Endothelial cell of umbilical vein (primary cell): ENCODE results near the gene UBE2D3. TPM values are rescaled to one million over a fixed set of nuclear protein-coding genes. Genes with fewer than 3 reads are reported as not detected.

ENCODE experiments used
- BruUV-seq: library from RNA; stranded (reverse); fragments of 400-500 nt; replicated peaks from 2 replicates; lab custom pipeline; 2021; lab: Mats Ljungman, UMichigan
- CTCF ChIA-PET: fragments of 300-600, 350-600 bp; sonication (Branson Sonifier 250); formaldehyde crosslinking; loops from one replicate; lab custom pipeline; 2021; ENCODE audit warnings: antibody characterized with exemption, inconsistent platforms; lab: Charles Lee
- POLR2A ChIA-PET: fragments of 300-600, 350-600 bp; sonication (Branson Sonifier 250); formaldehyde crosslinking; loops from one replicate; lab custom pipeline; 2021; ENCODE audit warnings: antibody characterized with exemption, inconsistent platforms; lab: Charles Lee
- DNase-seq: peaks from one replicate; pipeline ENCODE4 v3.0.0-alpha.2; 2011; ENCODE audit warnings: low read depth, low spot score
- FAIRE-seq: peaks from 2 replicates; lab custom pipeline; 2011; peaks lifted over from hg19 to GRCh38; lab: Jason Lieb, UNC
- H2AFZ ChIP-seq: 2 replicates; pipeline ENCODE4 v1.6.0; 2012; ENCODE audit warnings: low read depth, low read length, control low read depth, inconsistent platforms
- H3K27ac ChIP-seq: 2 replicates; pipeline ENCODE4 v1.5.1; 2011; ENCODE audit warnings: low read depth, mild to moderate bottlenecking, control low read depth, low read length, moderate library complexity; ENCODE audit not compliant: insufficient read depth
- H3K27me3 ChIP-seq, 2 experiments: 2 replicates each; pipeline versions ENCODE4 v1.6.0 to v1.6.1; 2011; ENCODE audit warnings: low read length in 2 of 2, mixed read lengths in 1 of 2; ENCODE audit not compliant: control insufficient read depth in 2 of 2, insufficient read depth in 2 of 2
- H3K36me3 ChIP-seq, 2 experiments: 2 replicates in 1 of 2; 3 replicates in 1 of 2; pipeline ENCODE4 v1.5.1; 2011; ENCODE audit warnings: low read length in 2 of 2, mild to moderate bottlenecking in 1 of 2, moderate library complexity in 1 of 2; ENCODE audit not compliant: control insufficient read depth in 2 of 2, insufficient read depth in 2 of 2; ENCODE audit errors: extremely low read depth in 1 of 2
- H3K4me1 ChIP-seq: 3 replicates; pipeline ENCODE4 v1.5.1; 2011; ENCODE audit warnings: mild to moderate bottlenecking, low read length; ENCODE audit not compliant: control insufficient read depth, insufficient read depth; ENCODE audit errors: extremely low read depth
- H3K4me2 ChIP-seq: 2 replicates; pipeline ENCODE4 v1.6.1; 2011; ENCODE audit warnings: low read length, control low read depth, mixed read lengths; ENCODE audit not compliant: insufficient read depth
- H3K4me3 ChIP-seq, 3 experiments: fragments of 200-600 bp in 1 of 3; sonication (generic), shearing (Covaris generic) in 1 of 3; replicated peaks in 1 of 3; 2 replicates each; pipeline ENCODE4 v1.5.1; 2011 to 2016; ENCODE audit warnings: control low read depth in 3 of 3, low read length in 3 of 3, mild to moderate bottlenecking in 2 of 3, inconsistent platforms in 1 of 3, low read depth in 1 of 3, moderate library complexity in 1 of 3; ENCODE audit not compliant: insufficient read depth in 1 of 3
- H3K79me2 ChIP-seq: 2 replicates; pipeline ENCODE4 v1.6.0; 2012; ENCODE audit warnings: low read length, inconsistent platforms; ENCODE audit not compliant: control insufficient read depth, insufficient read depth
- H3K9ac ChIP-seq: replicated peaks from 2 replicates; pipeline ENCODE3; 2011; ENCODE audit warnings: low read length, control low read depth; ENCODE audit not compliant: insufficient read depth; ENCODE audit errors: extremely low read depth
- H3K9me1 ChIP-seq: replicated peaks from 3 replicates; pipeline ENCODE4 v1.6.0; 2011; ENCODE audit warnings: mild to moderate bottlenecking, low read length; ENCODE audit not compliant: control insufficient read depth, insufficient read depth; ENCODE audit errors: extremely low read depth
- H3K9me3 ChIP-seq: replicated peaks from 2 replicates; pipeline ENCODE4 v1.5.1; 2012; ENCODE audit warnings: low read length, inconsistent platforms; ENCODE audit not compliant: control insufficient read depth, insufficient read depth
- H4K20me1 ChIP-seq: replicated peaks from 2 replicates; pipeline ENCODE3; 2011; ENCODE audit warnings: mild to moderate bottlenecking, low read length; ENCODE audit not compliant: control insufficient read depth, insufficient read depth; ENCODE audit errors: extremely low read depth
- CTCF ChIP-seq, 2 donors: IDR thresholded peaks; 1 replicate in 1 of 2; 2 replicates in 1 of 2; pipeline ENCODE4 v1.5.1; 2011; ENCODE audit warnings: low read length in 2 of 2, mild to moderate bottlenecking in 2 of 2, moderate library complexity in 2 of 2, control low read depth in 1 of 2, inconsistent platforms in 1 of 2, low read depth in 1 of 2; ENCODE audit not compliant: insufficient read depth in 1 of 2; ENCODE audit errors: extremely low read depth in 1 of 2
- FOS ChIP-seq: IDR thresholded peaks from 2 replicates; pipeline ENCODE4 v1.6.1; 2011; ENCODE audit warnings: mild to moderate bottlenecking, low read length, moderate library complexity, borderline replicate concordance; ENCODE audit not compliant: insufficient read depth
- GATA2 ChIP-seq: IDR thresholded peaks from 2 replicates; pipeline ENCODE4 v1.7.0; 2011; ENCODE audit warnings: low read depth, mild to moderate bottlenecking, moderate library complexity, mixed read lengths, low read length; ENCODE audit not compliant: insufficient read length, insufficient read depth
- MAX ChIP-seq: IDR thresholded peaks from 2 replicates; pipeline ENCODE4 v1.6.1; 2011; ENCODE audit not compliant: insufficient read depth, insufficient read length
- MYC ChIP-seq: IDR thresholded peaks from one replicate; pipeline ENCODE4 v1.6.1; 2011; ENCODE audit warnings: mild to moderate bottlenecking, low read depth, low read length
- POLR2A ChIP-seq: IDR thresholded peaks from 2 replicates; pipeline ENCODE4 v1.6.1; 2012; ENCODE audit warnings: low read depth, mild to moderate bottlenecking, control low read depth, low read length
- POLR2AphosphoS5 ChIP-seq: IDR thresholded peaks from 2 replicates; pipeline ENCODE4 v1.6.1; 2012; ENCODE audit warnings: low read depth, mild to moderate bottlenecking, control low read depth, low read length, moderate library complexity; ENCODE audit not compliant: insufficient read depth
- dilution Hi-C: fragments of 300-500 bp; cut with MboI; formaldehyde crosslinking; loops from one replicate; pipeline ENCODE4 v1.15.0; 2019; ENCODE audit warnings: low sequenced_read_pairs; ENCODE audit not compliant: extremely low pct_ligation_motif_present
- intact Hi-C: fragments of 100-400 bp; cut with micrococcal nuclease; formaldehyde crosslinking; loops from one replicate; pipeline ENCODE4 v1.10.0; 2022
- polyA plus RNA-seq, 4 experiments: library from polyadenylated mRNA; depleted of rRNA in 3 of 4; stranded (reverse) in 3 of 4; unstranded in 1 of 4; fragments of >200 nt; gene quantifications; 2 replicates each; pipeline versions ENCODE4 v1.2.1 to v1.2.3, GENCODE V29; 2011 to 2012; ENCODE audit warnings: missing spikeins in 1 of 4
- total RNA-seq: library from RNA; stranded (reverse); gene quantifications from 2 replicates; pipeline ENCODE4 v1.2.3, GENCODE V29; 2021

The UBE2D3 gene
- total and polyA plus RNA-seq, 2 donors (not counting 3 experiments of a cell fraction or from before 2014, with no cell fraction given) = 279 to 399 TPM

GRCh38 chr4:102783006-102783405 is 44.3 kb downstream of the UBE2D3 start:
- Histone ChIP-seq H3K27me3 (no peaks in the 10 kb centered on the region), H3K79me2 (no peaks in the 10 kb centered on the region), H4K20me1 (no peaks in the 10 kb centered on the region), H3K9me1 (no peaks in the 10 kb centered on the region), H3K36me3 (no peaks in the 10 kb centered on the region), H3K9ac (no peak overlapping the region), H2AFZ (no peak overlapping the region), H3K9me3 (no peaks in the 10 kb centered on the region), H3K4me3 (no peak overlapping the region), H3K4me1 (no peaks in the 10 kb centered on the region), H3K4me2 (no peak overlapping the region), H3K27ac (no peak overlapping the region)
- ChIA-PET CTCF (interaction anchor here (1.5 kb wide), 1 partner anchor 162 kb away, joined by 4 read pairs; no protein-coding TSS in a partner anchor), POLR2A (no interaction called here)
- TF ChIP-seq POLR2A (no peak), MAX (no peak)
- BruUV-seq = no TSS peak
- dilution Hi-C loops (no loop called here), intact Hi-C loops (no loop called here)
- DNase-seq (no peak), FAIRE-seq (no peak)

DNA sequence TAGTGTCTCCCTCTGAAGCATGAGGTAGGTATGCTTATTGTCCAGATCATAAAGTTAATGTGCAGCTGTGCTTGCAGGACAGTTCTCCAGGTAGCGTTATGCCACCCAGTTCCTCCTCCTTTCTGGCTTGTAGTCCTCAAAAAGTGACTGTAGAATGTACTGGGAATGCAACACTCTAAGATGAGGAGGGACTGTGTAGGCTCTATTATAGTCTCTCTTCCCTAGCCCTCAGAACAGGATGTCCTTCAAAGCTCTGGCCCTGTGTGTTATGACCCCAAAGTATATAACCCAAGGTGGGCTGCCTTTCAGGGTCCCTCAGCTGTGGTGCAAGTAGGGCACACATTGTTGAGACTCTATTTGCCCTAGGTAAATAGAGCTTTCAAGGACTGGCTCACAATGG is 45.8 kb downstream of the UBE2D3 start:
- Histone ChIP-seq H3K9me1 (no peaks in the 10 kb centered on the region), H3K27ac (no peak overlapping the region), H3K4me2 (no peak overlapping the region), H2AFZ (no peak overlapping the region), H3K9me3 (no peaks in the 10 kb centered on the region), H3K27me3 (no peaks in the 10 kb centered on the region), H3K79me2 (no peaks in the 10 kb centered on the region), H3K36me3 (no peaks in the 10 kb centered on the region), H3K4me1 (no peaks in the 10 kb centered on the region), H4K20me1 (no peaks in the 10 kb centered on the region), H3K9ac (no peak overlapping the region), H3K4me3 (no peak overlapping the region)
- CTCF ChIA-PET = interaction anchor here (1.5 kb wide), 1 partner anchor 161 kb away, joined by 4 read pairs; no protein-coding TSS in a partner anchor
- TF ChIP-seq POLR2AphosphoS5 (no peak), MYC (no peak), FOS (no peak), GATA2 (no peak), CTCF (IDR thresholded peaks at IDR 0.05; ENCODE audit: extremely low read depth in 1 of 2, insufficient read depth in 1 of 2, low read depth in 1 of 2, low read length in 2 of 2) (no peak), MAX (no peak)
- intact Hi-C loops (no loop called here), dilution Hi-C loops (no loop called here)
- POLR2A ChIA-PET = no interaction called here
- DNase-seq = no peak
- FAIRE-seq = no peak
- BruUV-seq = no TSS peak
